Rectal smooth muscle tissue (tissue), 1 donor: ENCODE data around the gene FLT1.

Source experiments
- H3K27ac ChIP-seq: one replicate; pipeline ENCODE4 v1.7.0; 2013; ENCODE audit warnings: low read depth, low read length, inconsistent platforms
- H3K27me3 ChIP-seq: one replicate; pipeline ENCODE4 v1.7.0; 2013; ENCODE audit warnings: low read length; ENCODE audit not compliant: control insufficient read depth, insufficient read depth
- H3K36me3 ChIP-seq: one replicate; pipeline ENCODE4 v1.7.0; 2013; ENCODE audit warnings: low read length; ENCODE audit not compliant: control insufficient read depth, insufficient read depth
- H3K4me1 ChIP-seq: one replicate; pipeline ENCODE4 v1.7.0; 2013; ENCODE audit warnings: low read length; ENCODE audit not compliant: control insufficient read depth, insufficient read depth
- H3K4me3 ChIP-seq: one replicate; pipeline ENCODE4 v1.7.0; 2013; ENCODE audit warnings: low read length
- H3K9ac ChIP-seq: one replicate; pipeline ENCODE4 v1.7.0; 2013; ENCODE audit warnings: low read length

The FLT1 gene

GRCh38 chr13:28268800-28269223 is 226.1 kb downstream of the FLT1 start:
- no peak overlapping the region for H3K4me3 ChIP-seq
- H3K36me3 ChIP-seq, result no peaks in the 10 kb centered on the region

GRCh38 chr13:28267497-28267896 is 227.4 kb downstream of the FLT1 start:
- no peaks in the 10 kb centered on the region for H3K27me3 ChIP-seq
- H3K27ac ChIP-seq, result no peak overlapping the region
- no peak overlapping the region for H3K4me3 ChIP-seq
- H3K36me3 ChIP-seq, result no peaks in the 10 kb centered on the region
- H3K9ac ChIP-seq, result no peak overlapping the region
- H3K4me1 ChIP-seq, result no peaks in the 10 kb centered on the region

More at GRCh38 chr13:28268800-28269223, 226.1 kb downstream of the FLT1 start:
- Histone ChIP-seq H3K9ac (no peak overlapping the region), H3K27me3 (no peaks in the 10 kb centered on the region), H3K27ac (no peak overlapping the region), H3K4me1 (no peaks in the 10 kb centered on the region)

GRCh38 chr13:28258417-28258816 is 236.5 kb downstream of the FLT1 start:
- Histone ChIP-seq H3K4me1 (no peaks in the 10 kb centered on the region), H3K27ac (no peak overlapping the region), H3K36me3 (peaks cover 9% of the 10 kb centered on the region), H3K4me3 (no peak overlapping the region), H3K27me3 (no peaks in the 10 kb centered on the region), H3K9ac (no peak overlapping the region)

GRCh38 chr13:28257305-28257704 is 237.6 kb downstream of the FLT1 start:
- H3K4me3 ChIP-seq, result no peak overlapping the region
- H3K27me3 ChIP-seq, result no peaks in the 10 kb centered on the region
- H3K9ac ChIP-seq, result no peak overlapping the region
- no peaks in the 10 kb centered on the region for H3K4me1 ChIP-seq
- H3K27ac ChIP-seq, result no peak overlapping the region
- H3K36me3 ChIP-seq, result peaks cover 9% of the 10 kb centered on the region

- peaks cover 5% of the 10 kb centered on the region for H3K36me3 ChIP-seq
- no peaks in the 10 kb centered on the region for H3K4me1 ChIP-seq
- no peaks in the 10 kb centered on the region for H3K27me3 ChIP-seq
- H3K4me3 ChIP-seq, result no peak overlapping the region
- no peak overlapping the region for H3K27ac ChIP-seq
- H3K9ac ChIP-seq, result no peak overlapping the region
Measured at GRCh38 chr13:28252547-28252946, 242.4 kb downstream of the FLT1 start.

GRCh38 chr13:28251466-28251865 is 243.5 kb downstream of the FLT1 start:
- no peaks in the 10 kb centered on the region for H3K4me1 ChIP-seq
- no peak overlapping the region for H3K9ac ChIP-seq
- H3K4me3 ChIP-seq, result no peak overlapping the region
- H3K27me3 ChIP-seq, result no peaks in the 10 kb centered on the region
- H3K36me3 ChIP-seq, result peaks cover 3% of the 10 kb centered on the region
- H3K27ac ChIP-seq, result no peak overlapping the region

GRCh38 chr13:28250542-28250941 is 244.4 kb downstream of the FLT1 start:
- Histone ChIP-seq H3K36me3 (no peaks in the 10 kb centered on the region), H3K27me3 (no peaks in the 10 kb centered on the region), H3K27ac (no peak overlapping the region), H3K4me3 (no peak overlapping the region), H3K4me1 (no peaks in the 10 kb centered on the region), H3K9ac (no peak overlapping the region)
